Left ventricle myocardium inferior (tissue), 1 donor: ENCODE data around the gene KRT23. TPM values are rescaled to one million over a fixed set of nuclear protein-coding genes. Genes with fewer than 3 reads are reported as not detected.
"Not testable (repeated sequence)": the region's sequence is repeated elsewhere in the genome, so short reads cannot be mapped to it uniquely, and the experiment has no call there.

Source experiments
- DNase-seq: peaks from one replicate; pipeline ENCODE4 v3.0.0-alpha.2; 2020
- H3K27ac ChIP-seq: fragments of 200-600 bp; replicated peaks from 2 replicates; pipeline ENCODE4 v1.8.0; 2021
- H3K27me3 ChIP-seq: fragments of 200-600 bp; 2 replicates; pipeline ENCODE4 v1.8.0; 2021; ENCODE audit warnings: low read depth
- H3K36me3 ChIP-seq: fragments of 200-600 bp; 2 replicates; pipeline ENCODE4 v1.8.0; 2021
- H3K4me1 ChIP-seq: fragments of 200-600 bp; 2 replicates; pipeline ENCODE4 v1.8.0; 2021
- H3K4me3 ChIP-seq: fragments of 200-600 bp; 2 replicates; pipeline ENCODE4 v1.8.0; 2021; ENCODE audit warnings: mild to moderate bottlenecking, moderate library complexity
- H3K9me3 ChIP-seq: fragments of 200-600 bp; replicated peaks from 2 replicates; pipeline ENCODE4 v1.8.0; 2021
- intact Hi-C: fragments of 100-400 bp; cut with micrococcal nuclease; formaldehyde crosslinking; loops from one replicate; pipeline ENCODE4 v1.11.0; 2022
- total RNA-seq: library from RNA; stranded (reverse); fragmentation: NEBNext Ultra II Directional; extraction: Animal tissue kit (Norgen Biotek cat#: 25700); gene quantifications from one replicate; pipeline ENCODE4 v1.2.1, GENCODE V29; 2021
- TF ChIP-seq, protein P1 (sequence below): fragments of 200-600 bp; IDR thresholded peaks from 2 replicates; pipeline ENCODE4 v1.8.0; 2021; ENCODE audit warnings: antibody characterized with exemption, mild to moderate bottlenecking, borderline replicate concordance
- donor health status: DM: no; HTN: yes; CAD: no; lungs with severe emphysema.

Gene KRT23
- total RNA-seq, 1 donor from 2014 or later, result 0.33 TPM

DNA sequence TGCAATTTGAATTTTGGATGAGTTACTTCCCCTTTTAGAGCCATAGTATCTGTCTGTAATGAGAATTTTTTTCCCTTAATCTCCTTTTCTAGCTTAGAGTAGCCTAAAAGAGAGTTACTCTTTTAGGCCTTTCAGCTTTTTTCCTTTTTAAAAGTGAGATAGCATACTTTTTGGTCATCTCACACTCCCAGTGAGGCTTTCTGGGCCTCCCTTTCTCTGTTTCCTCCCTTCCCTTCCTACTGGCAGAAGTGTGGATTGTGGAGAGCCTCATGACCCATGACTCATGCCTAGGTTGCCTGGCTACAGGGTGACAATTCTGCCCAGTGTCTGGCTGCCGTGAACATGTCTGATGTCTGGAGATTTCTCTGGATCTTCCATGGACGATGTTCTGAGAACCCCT lies 15.2 kb downstream of the KRT23 start:
- no peaks in the 10 kb centered on the region for H3K36me3 ChIP-seq
- no peak for DNase-seq
- peaks cover 37% of the 10 kb centered on the region for H3K27me3 ChIP-seq
- intact Hi-C loops, result no loop called here
- H3K9me3 ChIP-seq, result no peaks in the 10 kb centered on the region
- TF ChIP-seq, protein P1, sequence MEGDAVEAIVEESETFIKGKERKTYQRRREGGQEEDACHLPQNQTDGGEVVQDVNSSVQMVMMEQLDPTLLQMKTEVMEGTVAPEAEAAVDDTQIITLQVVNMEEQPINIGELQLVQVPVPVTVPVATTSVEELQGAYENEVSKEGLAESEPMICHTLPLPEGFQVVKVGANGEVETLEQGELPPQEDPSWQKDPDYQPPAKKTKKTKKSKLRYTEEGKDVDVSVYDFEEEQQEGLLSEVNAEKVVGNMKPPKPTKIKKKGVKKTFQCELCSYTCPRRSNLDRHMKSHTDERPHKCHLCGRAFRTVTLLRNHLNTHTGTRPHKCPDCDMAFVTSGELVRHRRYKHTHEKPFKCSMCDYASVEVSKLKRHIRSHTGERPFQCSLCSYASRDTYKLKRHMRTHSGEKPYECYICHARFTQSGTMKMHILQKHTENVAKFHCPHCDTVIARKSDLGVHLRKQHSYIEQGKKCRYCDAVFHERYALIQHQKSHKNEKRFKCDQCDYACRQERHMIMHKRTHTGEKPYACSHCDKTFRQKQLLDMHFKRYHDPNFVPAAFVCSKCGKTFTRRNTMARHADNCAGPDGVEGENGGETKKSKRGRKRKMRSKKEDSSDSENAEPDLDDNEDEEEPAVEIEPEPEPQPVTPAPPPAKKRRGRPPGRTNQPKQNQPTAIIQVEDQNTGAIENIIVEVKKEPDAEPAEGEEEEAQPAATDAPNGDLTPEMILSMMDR, result no peak
- H3K27ac ChIP-seq, result no peak overlapping the region
- H3K4me3 ChIP-seq, result no peak overlapping the region
- no peaks in the 10 kb centered on the region for H3K4me1 ChIP-seq

DNA sequence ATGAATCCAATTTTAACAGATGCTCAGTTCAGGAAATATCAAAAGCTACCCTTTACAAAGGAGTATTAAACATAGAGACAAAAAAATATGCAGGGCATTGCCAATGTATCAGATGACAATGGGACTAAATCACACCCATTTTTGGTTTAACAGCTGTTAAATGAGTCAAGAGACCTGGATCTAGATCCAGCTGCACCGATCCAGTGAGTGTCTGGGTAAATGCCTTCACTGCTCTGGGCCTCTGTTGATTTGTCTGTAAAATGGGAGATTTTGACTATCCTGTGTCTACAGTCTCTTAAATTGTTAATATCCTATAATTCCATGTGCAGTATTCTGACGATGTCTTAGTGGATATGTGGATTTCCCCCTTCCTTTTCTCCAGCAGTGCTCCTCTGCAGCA lies 16.4 kb downstream of the KRT23 start:
- TF ChIP-seq, protein P1, result no peak
- Histone ChIP-seq H3K4me3 (no peak overlapping the region), H3K27me3 (peaks cover 25% of the 10 kb centered on the region), H3K9me3 (no peaks in the 10 kb centered on the region), H3K36me3 (no peaks in the 10 kb centered on the region), H3K4me1 (no peaks in the 10 kb centered on the region), H3K27ac (no peak overlapping the region)
- DNase-seq, result no peak
- intact Hi-C loops, result no loop called here

DNA sequence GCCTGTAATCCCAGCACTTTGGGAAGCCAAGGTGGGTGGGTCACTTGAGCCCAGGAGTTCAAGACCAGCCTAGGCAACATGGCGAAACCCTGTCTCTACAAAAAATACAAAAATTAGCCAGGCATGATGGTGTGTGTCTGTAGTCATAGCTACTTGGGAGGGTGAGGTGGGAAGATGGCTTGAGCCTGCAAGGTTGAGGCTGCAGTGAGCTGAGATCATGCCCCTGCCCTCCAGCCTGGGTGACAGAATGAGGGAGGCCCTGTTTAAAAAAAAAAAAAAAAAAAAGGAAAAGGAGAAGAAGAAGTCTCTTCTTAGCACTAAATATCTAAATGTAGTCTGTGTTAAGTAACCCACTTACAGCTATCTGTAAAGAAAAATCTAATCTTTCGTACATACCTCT lies 20.3 kb downstream of the KRT23 start:
- H3K9me3 ChIP-seq, H3K4me1 ChIP-seq, H3K27ac ChIP-seq, DNase-seq, intact Hi-C loops, H3K36me3 ChIP-seq, H3K4me3 ChIP-seq: not testable (repeated sequence)
- H3K27me3 ChIP-seq, result peaks cover 16% of the 10 kb centered on the region

DNA sequence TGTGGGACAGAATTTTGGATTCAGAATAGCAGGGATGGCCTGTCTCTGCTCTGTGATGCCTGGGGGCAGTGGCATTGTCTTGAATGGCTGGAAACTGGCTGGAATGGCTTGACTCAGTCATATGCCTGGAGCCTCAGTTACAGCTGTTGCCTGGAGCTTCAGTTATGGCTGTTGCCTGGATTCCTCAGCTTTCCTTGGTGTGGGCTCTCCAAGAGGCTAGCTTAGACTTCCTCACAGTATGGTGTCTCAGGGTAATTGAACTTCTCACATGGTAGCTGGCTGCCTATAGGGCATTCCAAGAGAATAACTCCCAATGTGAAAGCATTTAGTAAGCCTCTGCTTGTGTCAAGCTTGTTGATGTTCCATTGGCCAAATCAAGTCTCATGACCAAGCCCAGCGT lies 21.1 kb downstream of the KRT23 start:
- peaks cover 24% of the 10 kb centered on the region for H3K27me3 ChIP-seq
- no peaks in the 10 kb centered on the region for H3K36me3 ChIP-seq
- H3K4me3 ChIP-seq, result no peak overlapping the region
- intact Hi-C loops, result no loop called here
- no peak overlapping the region for H3K27ac ChIP-seq
- TF ChIP-seq, protein P1, result no peak
- H3K9me3 ChIP-seq, result no peaks in the 10 kb centered on the region
- H3K4me1 ChIP-seq, result no peaks in the 10 kb centered on the region
- no peak for DNase-seq

DNA sequence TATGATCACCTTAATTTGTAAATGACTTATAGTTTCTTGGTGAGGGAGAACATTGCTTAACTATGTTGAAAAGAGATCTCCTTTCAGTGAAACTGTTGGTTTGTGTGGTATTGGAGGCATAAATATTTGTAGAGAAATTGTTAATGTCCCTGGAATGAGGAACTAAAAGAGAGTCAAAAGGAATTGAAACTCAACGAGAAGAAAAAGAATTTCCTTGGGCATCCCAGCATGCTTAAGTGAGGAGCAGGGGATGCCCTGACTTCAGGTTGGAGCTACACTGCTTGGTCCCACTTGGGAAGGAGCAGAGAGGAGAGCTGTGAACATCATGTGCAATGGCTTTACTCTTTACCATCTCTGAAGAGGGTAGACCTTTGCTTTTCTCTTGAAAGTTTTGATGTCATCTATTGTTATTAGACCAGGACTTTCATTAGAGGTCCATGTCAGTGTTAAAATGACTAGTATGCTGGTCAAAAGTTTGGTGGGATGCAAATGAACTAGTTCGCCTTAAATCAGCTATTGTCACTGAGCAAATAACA lies 21.7 kb downstream of the KRT23 start:
- Histone ChIP-seq H3K27me3 (peaks cover 29% of the 10 kb centered on the region), H3K4me1 (no peaks in the 10 kb centered on the region), H3K27ac (no peak overlapping the region), H3K36me3 (no peaks in the 10 kb centered on the region), H3K4me3 (no peak overlapping the region), H3K9me3 (no peaks in the 10 kb centered on the region)
- TF ChIP-seq, protein P1, result no peak
- intact Hi-C loops, result no loop called here
- no peak for DNase-seq

DNA sequence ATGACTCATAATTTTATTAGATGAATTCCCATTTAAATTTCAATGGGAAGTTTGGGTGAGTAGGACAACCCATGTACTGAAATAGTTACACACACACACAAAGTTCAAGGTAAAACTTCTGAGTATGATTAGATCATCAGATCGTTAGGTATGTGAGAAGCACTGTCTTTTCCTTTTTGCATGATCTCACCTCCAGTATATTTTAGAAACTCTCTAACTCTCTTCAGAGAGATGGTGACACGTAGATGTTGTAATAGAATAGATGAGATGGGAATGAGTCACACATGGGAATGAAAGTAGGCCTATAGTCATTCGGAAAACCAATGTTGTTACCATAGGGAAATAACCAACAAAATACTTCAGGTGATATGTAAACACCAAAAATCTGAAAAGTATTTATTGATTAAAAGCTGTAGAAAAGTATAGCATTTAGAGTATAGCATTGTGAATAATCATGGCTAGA lies 22.2 kb downstream of the KRT23 start:
- H3K4me3 ChIP-seq, result no peak overlapping the region
- TF ChIP-seq, protein P1, result no peak
- H3K36me3 ChIP-seq, result no peaks in the 10 kb centered on the region
- no peak overlapping the region for H3K27ac ChIP-seq
- H3K9me3 ChIP-seq, result no peaks in the 10 kb centered on the region
- no peaks in the 10 kb centered on the region for H3K4me1 ChIP-seq
- intact Hi-C loops, result no loop called here
- DNase-seq, result no peak
- peaks cover 31% of the 10 kb centered on the region for H3K27me3 ChIP-seq
